Spleen (tissue), 11 donors: Measurements from ENCODE around the gene ARL5A. TPM values are rescaled to one million over a fixed set of nuclear protein-coding genes. Genes with fewer than 3 reads are reported as not detected.
"Not testable (repeated sequence)": the region's sequence is repeated elsewhere in the genome, so short reads cannot be mapped to it uniquely, and the experiment has no call there.

Source experiments
- DNase-seq: peaks from one replicate; pipeline ENCODE4 v3.0.0-alpha.2; 2020
- H3K27ac ChIP-seq, 8 donors: fragments of 200-600 bp; sonication (generic) in 7 of 8; 1 replicate in 4 of 8; 2 replicates in 4 of 8; pipeline versions ENCODE4 v1.5.0 to v1.8.0; 2016 to 2021; ENCODE audit warnings: inconsistent platforms in 4 of 8, mild to moderate bottlenecking in 4 of 8, moderate library complexity in 1 of 8
- H3K27me3 ChIP-seq, 7 donors: fragments of 200-600 bp; sonication (generic) in 6 of 7; replicated peaks in 1 of 7; 1 replicate in 4 of 7; 2 replicates in 3 of 7; pipeline versions ENCODE4 v1.5.0 to v1.8.0; 2016 to 2021; ENCODE audit warnings: inconsistent platforms in 3 of 7, mild to moderate bottlenecking in 1 of 7
- H3K36me3 ChIP-seq, 6 donors: fragments of 200-600 bp; sonication (generic) in 5 of 6; 1 replicate in 4 of 6; 2 replicates in 2 of 6; pipeline versions ENCODE4 v1.5.0 to v1.8.0; 2016 to 2021; ENCODE audit warnings: inconsistent platforms in 2 of 6
- H3K4me1 ChIP-seq, 6 donors: fragments of 200-600 bp; sonication (generic) in 5 of 6; 1 replicate in 3 of 6; 2 replicates in 3 of 6; pipeline versions ENCODE4 v1.5.0 to v1.8.0; 2016 to 2021; ENCODE audit warnings: inconsistent platforms in 3 of 6
- H3K4me3 ChIP-seq, 8 donors: fragments of 200-600 bp; sonication (generic) in 7 of 8; 1 replicate in 4 of 8; 2 replicates in 4 of 8; pipeline versions ENCODE4 v1.5.0 to v1.8.0; 2016 to 2021; ENCODE audit warnings: inconsistent platforms in 4 of 8, mild to moderate bottlenecking in 4 of 8, moderate library complexity in 2 of 8
- H3K9me3 ChIP-seq, 8 donors: fragments of 200-600 bp; sonication (generic) in 7 of 8; 1 replicate in 4 of 8; 2 replicates in 4 of 8; pipeline versions ENCODE4 v1.5.0 to v1.8.0; 2016 to 2021; ENCODE audit warnings: inconsistent platforms in 4 of 8
- CTCF ChIP-seq, 11 experiments: fragments of 200-600 bp in 7 of 11; fragments of 450-650 bp in 4 of 11; sonication (generic) in 4 of 11; IDR thresholded peaks in 8 of 11; conservative IDR thresholded peaks in 3 of 11; 1 replicate in 7 of 11; 2 replicates in 4 of 11; pipeline versions ENCODE4 v1.4.0 to v1.8.0; 2016 to 2021; ENCODE audit warnings: antibody characterized with exemption in 11 of 11, inconsistent platforms in 4 of 11, mild to moderate bottlenecking in 1 of 11
- POLR2A ChIP-seq, 3 donors: fragments of 450-650 bp; IDR thresholded peaks; one replicate each; pipeline ENCODE4 v1.5.1; 2017; ENCODE audit warnings: antibody characterized with exemption in 3 of 3, mild to moderate bottlenecking in 1 of 3
- POLR2AphosphoS5 ChIP-seq, 3 donors: sonication (generic); formaldehyde crosslinking; IDR thresholded peaks; one replicate each; pipeline ENCODE4 v1.5.1; 2017; ENCODE audit warnings: antibody characterized with exemption in 3 of 3
- WGBS, 5 donors: extraction: QIAGEN DNeasy Blood & Tissue Kit in 3 of 5; methylation state at CpG; one replicate each; pipeline versions ENCODE4 v1.1.5 to v1.1.7; 2013 to 2018; 5-methylcytosine and 5-hydroxymethylcytosine counted together
- intact Hi-C: fragments of 100-400 bp; cut with DNase I; formaldehyde crosslinking; loops from one replicate; pipeline ENCODE4 v1.15.0; 2023; ENCODE audit warnings: low total_unique reads
- polyA plus RNA-seq, 3 donors: library from polyadenylated mRNA; stranded (reverse); fragments of 200-250 nt; gene quantifications; one replicate each; pipeline ENCODE4 v1.2.1, GENCODE V29; 2013
- total RNA-seq, 7 donors: library from RNA; depleted of rRNA in 3 of 7; stranded (reverse); fragments of >200 nt in 3 of 7; fragmentation: NEBNext Ultra II Directional in 4 of 7; extraction: Animal tissue kit (Norgen Biotek cat#: 25700) in 4 of 7; gene quantifications; one replicate each; pipeline versions ENCODE4 v1.1.0 to v1.2.1, GENCODE V29; 2016 to 2021
- donor health status: healthy with polysubstance abuse.
- donor health status: DM: no; HTN: no; CAD: no; lungs with moderate emphysema.
- donor health status: DM: no; HTN: no; CAD: no.
- donor health status: Bipolar disorder and iron deficiency.
- donor health status: healthy.
- donor health status: DM: no; HTN: no; CAD: no.
- donor health status: DM: yes; HTN: yes; CAD: no.

The ARL5A gene
- total and polyA plus RNA-seq, 10 donors, result 9.5 to 89.9 (median 46.4) TPM

- H3K9me3 ChIP-seq, result peaks cover 0 to 6% (median 4%) of the 10 kb centered on the region in 8 donors
- intact Hi-C loops, result no loop called here
- no peak for DNase-seq
- no peak overlapping the region for H3K27ac ChIP-seq
- no peaks in the 10 kb centered on the region for H3K4me1 ChIP-seq
- H3K27me3 ChIP-seq, result no peaks in the 10 kb centered on the region
- no peak for TF ChIP-seq POLR2AphosphoS5 (IDR thresholded peaks at IDR 0.05)
- no peak for TF ChIP-seq POLR2A (IDR thresholded peaks at IDR 0.05)
- no peak for TF ChIP-seq CTCF (IDR thresholded peaks at IDR 0.05 in 8 of 11, conservative IDR thresholded peaks at IDR 0.05 in 3 of 11)
- WGBS, 5 donors, result 74 to 89% (median 81%) methylated on average over 4 of the region's 4 CpGs
- H3K36me3 ChIP-seq, result peaks cover 0 to 40% (median 0%) of the 10 kb centered on the region in 6 donors
- H3K4me3 ChIP-seq, result no peak overlapping the region
Observed at GRCh38 chr2:151795646-151796240, 32.5 kb downstream of the ARL5A start.

- WGBS, 5 donors, result 92 to 98% (median 97%) methylated on average over 6 of the region's 6 CpGs
- DNase-seq, H3K4me3 ChIP-seq, H3K4me1 ChIP-seq, H3K27ac ChIP-seq, H3K9me3 ChIP-seq, intact Hi-C loops, H3K27me3 ChIP-seq: not testable (repeated sequence)
- peaks cover 0 to 40% (median 0%) of the 10 kb centered on the region in 6 donors for H3K36me3 ChIP-seq
Observed at GRCh38 chr2:151794422-151794821, 33.8 kb downstream of the ARL5A start.

DNA sequence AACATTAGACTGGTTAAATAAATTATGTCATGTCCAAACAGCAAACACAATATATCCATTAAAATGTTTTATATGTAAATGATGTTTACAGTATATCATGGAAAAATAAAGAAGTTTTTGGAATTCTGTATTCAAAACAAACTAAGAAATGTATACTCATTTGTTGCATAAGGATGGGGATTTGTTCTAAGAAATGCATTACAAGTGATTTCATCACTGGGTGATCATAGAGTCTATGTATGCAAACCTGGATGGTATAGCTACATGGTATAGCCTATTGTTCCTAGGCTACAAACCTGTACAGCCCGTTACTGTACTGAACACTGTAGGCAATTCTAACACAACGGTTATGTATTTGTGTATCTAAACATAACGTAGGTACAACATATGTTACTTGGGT lies 35.1 kb downstream of the ARL5A start:
- no peak overlapping the region for H3K4me3 ChIP-seq
- H3K9me3 ChIP-seq, result peaks cover 0 to 6% (median 4%) of the 10 kb centered on the region in 8 donors
- no peaks in the 10 kb centered on the region for H3K4me1 ChIP-seq
- no peak for DNase-seq
- TF ChIP-seq CTCF (IDR thresholded peaks at IDR 0.05 in 8 of 11, conservative IDR thresholded peaks at IDR 0.05 in 3 of 11) (no peak), POLR2A (IDR thresholded peaks at IDR 0.05) (no peak), POLR2AphosphoS5 (IDR thresholded peaks at IDR 0.05) (no peak)
- H3K27ac ChIP-seq, result no peak overlapping the region
- no peaks in the 10 kb centered on the region for H3K27me3 ChIP-seq
- WGBS, 5 donors, result 94 to 97% (median 96%) methylated on average over 3 of the region's 3 CpGs
- H3K36me3 ChIP-seq, result peaks cover 0 to 39% (median 0%) of the 10 kb centered on the region in 6 donors
- intact Hi-C loops, result no loop called here

- WGBS, 5 donors, result 95 to 97% (median 96%) methylated on average over 4 of the region's 4 CpGs
- H3K27me3 ChIP-seq, result no peaks in the 10 kb centered on the region
- peaks cover 0 to 41% (median 0%) of the 10 kb centered on the region in 6 donors for H3K36me3 ChIP-seq
- H3K4me3 ChIP-seq, result no peak overlapping the region
- H3K9me3 ChIP-seq, result peaks cover 0 to 6% (median 4%) of the 10 kb centered on the region in 8 donors
- intact Hi-C loops, result no loop called here
- no peak for TF ChIP-seq POLR2A (IDR thresholded peaks at IDR 0.05)
- TF ChIP-seq POLR2AphosphoS5 (IDR thresholded peaks at IDR 0.05), result no peak
- no peak for TF ChIP-seq CTCF (IDR thresholded peaks at IDR 0.05 in 8 of 11, conservative IDR thresholded peaks at IDR 0.05 in 3 of 11)
- H3K4me1 ChIP-seq, result no peaks in the 10 kb centered on the region
- no peak for DNase-seq
- no peak overlapping the region for H3K27ac ChIP-seq
Observed at GRCh38 chr2:151792589-151792988, 35.6 kb downstream of the ARL5A start.
